CD4-positive, alpha-beta T cell treated with Interleukin-4 for 4 hours (primary cell): ENCODE data around the gene NLRC3.

ENCODE experiments used
- DNase-seq: peaks from one replicate; pipeline ENCODE4 v3.0.0-alpha.2; 2020

The NLRC3 gene

GRCh38 chr16:3578121-3578520 lies 918 bp upstream of the NLRC3 start:
- DNase-seq: peak; percentile 77

DNA sequence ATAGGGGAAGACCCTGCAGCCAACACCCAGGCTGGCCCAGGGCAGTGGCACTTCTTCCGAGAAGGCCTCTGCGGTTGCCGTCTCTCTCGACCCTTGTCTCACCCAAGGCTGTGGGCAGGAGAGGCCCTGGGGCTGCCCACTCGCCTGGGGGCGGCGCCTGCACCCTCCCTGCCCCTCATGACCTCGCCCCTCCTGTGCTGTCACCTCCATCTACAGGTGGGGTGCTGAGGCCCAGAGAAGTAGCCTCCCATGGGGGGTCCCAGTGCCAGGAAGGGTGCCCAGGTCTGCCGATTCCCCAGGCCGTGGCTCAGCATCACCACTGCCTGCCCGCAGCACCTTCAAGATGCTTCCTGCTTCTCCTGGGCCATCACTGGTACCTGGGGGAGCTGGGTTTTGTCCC lies 992 bp downstream of the NLRC3 start:
- peak; percentile 27 for DNase-seq

DNA sequence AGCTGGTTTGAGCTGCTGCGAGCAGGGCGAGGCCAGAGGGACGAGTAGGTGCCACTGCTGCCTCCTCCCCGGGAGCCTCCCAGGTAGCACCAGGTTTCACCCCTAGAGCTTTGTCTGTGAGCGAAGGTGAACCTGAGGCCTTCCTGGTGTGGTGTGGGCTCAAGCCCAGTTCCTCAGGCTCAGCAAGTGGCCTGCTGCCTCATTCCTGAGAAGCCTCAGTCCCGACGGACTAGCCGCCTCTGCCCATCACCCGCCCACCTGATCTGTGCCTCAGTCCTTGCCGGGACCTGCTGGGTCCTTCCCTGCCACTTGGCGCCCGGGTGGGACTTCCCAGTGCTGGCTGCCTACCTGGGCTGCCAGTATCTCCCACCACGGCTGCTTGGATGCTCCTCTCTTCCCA lies 1.7 kb downstream of the NLRC3 start:
- no peak for DNase-seq

GRCh38 chr16:3574195-3574594 lies 3.0 kb downstream of the NLRC3 start:
- no peak for DNase-seq

GRCh38 chr16:3573146-3573815 lies 3.9 kb downstream of the NLRC3 start:
- DNase-seq: no peak

- no peak for DNase-seq
Observed at GRCh38 chr16:3570420-3571062, 6.7 kb downstream of the NLRC3 start.

DNA sequence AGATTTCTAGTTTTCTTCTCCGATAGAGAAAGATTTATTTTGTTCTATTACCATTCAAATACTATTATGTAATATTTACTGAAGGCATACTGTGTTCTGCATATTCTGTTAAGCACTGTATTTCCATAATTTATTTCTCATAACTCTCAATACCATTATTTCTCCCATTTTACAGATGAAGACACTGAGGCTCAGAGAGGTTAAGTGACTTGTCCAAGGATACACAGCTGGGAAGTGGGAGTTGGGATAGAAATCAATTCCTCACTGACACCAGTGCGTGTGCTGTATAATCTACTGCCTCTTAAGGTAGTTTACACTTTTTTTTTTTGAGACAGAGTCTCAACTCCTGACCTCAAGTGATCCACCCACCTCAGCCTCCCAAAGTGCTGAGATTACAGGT lies 7.4 kb downstream of the NLRC3 start:
- DNase-seq: no peak

DNA sequence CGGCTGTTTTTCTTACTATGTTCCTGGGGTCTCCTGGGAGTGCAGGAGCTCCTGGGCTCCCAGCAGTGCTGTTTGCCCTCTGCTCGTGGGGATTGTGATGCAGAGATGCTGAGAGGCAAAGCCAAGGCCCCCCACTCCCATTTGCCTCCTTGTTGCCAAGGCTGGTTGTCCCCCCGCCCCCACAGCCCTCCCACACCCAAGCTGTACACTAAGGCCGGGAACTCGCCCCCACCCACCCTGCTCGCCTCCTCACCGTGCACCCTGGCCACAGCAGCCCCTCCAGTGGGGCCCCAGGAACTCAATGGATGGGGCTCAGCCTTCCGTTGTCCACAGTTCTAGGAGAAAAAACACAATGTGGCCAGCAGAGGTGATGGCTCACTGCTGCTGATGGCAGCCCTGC lies 10.2 kb downstream of the NLRC3 start:
- DNase-seq: no peak

DNA sequence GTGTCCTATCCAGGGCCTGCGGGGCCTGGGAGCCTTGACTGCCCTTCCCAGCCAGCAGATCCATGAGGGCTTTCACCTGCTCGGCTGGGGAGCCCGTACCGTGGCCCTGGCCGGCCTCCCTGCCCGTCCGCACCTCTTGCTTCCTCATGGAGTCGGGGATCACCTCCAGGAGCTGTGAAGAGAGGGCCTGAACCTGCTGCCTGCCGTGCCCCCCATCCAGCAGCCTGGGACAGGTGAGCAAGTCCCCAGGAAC lies 12.4 kb downstream of the NLRC3 start:
- no peak for DNase-seq

- no peak for DNase-seq
Observed at GRCh38 chr16:3564130-3564888, 12.9 kb downstream of the NLRC3 start.

- DNase-seq: no peak
Observed at GRCh38 chr16:3562914-3563480, 14.2 kb downstream of the NLRC3 start.

DNA sequence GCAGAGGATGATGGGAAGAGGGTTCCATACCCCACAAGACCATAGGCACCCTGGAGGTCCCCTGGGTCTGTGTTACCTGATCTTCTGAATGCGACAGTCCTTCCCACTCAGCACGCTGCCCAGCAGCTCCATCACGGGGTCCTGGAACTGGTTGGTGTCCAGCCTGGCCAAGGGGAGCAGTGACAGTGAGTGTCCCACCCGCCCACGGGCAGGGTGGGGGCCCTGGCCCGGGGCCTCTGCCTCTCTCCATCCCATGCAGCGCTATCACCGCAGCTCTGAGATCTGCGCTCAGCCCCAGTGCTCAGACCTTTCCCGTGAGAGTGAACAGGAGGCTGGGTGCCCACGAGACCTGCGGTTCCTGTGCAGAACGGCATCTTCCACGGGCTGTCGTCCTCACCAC lies 15.6 kb downstream of the NLRC3 start:
- DNase-seq: no peak

DNA sequence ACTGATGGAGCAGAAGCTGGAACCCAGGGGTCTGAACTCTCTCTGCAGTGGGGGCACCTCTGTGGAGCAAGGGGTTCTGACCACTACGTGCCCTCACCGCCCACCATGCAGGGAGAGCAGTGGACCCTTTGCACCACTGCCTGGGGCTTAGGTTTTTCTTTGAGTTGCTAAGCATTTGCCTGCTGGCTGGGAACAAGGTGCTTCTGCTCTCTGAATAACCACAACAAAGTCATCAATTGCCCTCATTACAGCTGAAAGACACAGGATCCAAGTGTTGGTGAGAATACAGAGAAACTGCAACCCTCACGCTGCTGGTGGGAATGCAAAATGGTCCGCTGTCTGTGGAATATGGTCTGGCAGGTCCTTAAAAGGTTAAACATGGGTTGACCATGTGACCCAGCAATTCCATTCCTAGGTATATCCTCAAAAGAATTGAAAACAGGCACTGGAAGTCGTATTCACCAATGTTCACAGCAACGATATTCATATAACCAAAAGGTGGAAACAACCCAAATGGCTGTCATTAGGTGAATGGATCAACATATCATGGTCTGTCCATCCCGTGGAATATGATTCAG lies 22.8 kb downstream of the NLRC3 start:
- no peak for DNase-seq

GRCh38 chr16:3553138-3553923 lies 23.9 kb downstream of the NLRC3 start:
- no peak for DNase-seq

GRCh38 chr16:3550851-3551847 lies 26.1 kb downstream of the NLRC3 start:
- DNase-seq: no peak

- no peak for DNase-seq
Observed at GRCh38 chr16:3549906-3550305, 27.3 kb downstream of the NLRC3 start.

DNA sequence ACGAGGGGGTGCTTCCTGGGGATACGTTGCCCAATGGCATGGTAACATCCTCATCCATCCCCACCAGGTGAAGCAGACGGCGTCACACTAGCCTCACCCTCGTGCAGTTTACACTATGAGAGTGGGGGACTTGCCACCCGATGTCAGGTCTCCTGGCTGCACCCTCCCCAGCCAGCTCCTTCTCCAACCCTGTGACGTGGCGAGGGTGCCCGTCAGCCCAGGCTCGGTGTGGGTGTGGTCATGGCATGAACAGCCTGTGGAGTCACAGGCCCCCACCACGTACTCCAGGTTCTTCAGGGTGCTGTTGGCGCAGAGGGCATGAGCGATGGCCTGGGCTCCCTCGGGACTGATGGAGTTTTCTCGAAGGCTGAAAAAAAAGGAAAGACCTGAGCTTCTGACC lies 28.3 kb downstream of the NLRC3 start:
- DNase-seq: no peak

DNA sequence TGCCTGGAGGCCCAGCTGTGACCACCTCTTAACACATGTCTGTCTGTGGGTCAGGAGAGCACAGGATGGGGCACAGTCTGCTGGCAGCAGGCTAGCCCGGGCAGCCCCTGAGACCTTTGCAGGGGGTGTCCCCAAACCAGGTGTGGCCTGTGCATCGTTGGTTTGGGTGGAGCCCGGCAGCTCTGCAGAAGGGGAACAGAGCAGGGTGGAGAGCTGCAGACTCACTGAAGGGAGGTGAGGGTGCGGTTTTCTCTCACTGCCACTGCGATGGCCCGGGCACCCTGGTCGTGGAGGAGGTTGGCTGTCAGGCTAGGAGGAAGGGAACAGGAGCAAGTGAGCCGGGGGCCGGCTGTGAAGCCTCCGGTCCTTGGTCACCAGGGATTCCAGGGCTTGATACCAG lies 28.8 kb downstream of the NLRC3 start:
- DNase-seq: no peak

DNA sequence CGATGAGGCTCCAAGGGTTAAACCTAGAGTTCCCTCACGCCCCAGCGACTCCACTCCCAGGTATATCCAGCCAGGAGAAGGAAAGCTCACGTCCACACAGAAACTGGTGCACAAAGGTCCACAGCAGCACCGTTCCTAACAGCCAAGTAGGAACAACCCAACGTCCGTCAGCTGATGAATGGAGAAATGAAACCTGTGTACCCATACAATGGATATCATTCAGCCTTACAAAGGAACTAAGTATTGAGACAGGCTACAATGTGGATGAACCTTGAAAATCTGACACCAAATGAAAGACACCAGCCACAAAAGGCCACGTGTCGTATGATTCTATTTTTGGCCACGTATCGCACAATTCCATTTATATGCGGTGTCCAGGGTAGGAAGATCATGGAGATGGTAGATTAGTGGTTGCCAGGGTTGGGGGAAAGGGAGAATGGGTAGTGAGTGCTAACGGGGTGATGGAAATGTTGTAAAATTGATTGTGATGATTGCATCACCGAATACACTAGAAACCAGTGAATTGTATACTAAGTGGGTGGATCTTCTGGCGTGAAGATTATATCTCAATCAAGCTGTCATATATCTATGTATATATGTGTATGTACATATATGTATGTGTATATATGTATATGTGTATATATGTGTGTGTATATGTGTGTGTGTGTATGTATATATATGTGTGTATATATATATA lies 30.1 kb downstream of the NLRC3 start:
- no peak for DNase-seq

- DNase-seq: no peak
Observed at GRCh38 chr16:3542601-3543373, 34.4 kb downstream of the NLRC3 start.
